ENCODE data around the gene LRTM2. TPM values are rescaled to one million over a fixed set of nuclear protein-coding genes. Genes with fewer than 3 reads are reported as not detected.

LRTM2 gene
- total and polyA plus RNA-seq, 8 donors, result not detected

DNA sequence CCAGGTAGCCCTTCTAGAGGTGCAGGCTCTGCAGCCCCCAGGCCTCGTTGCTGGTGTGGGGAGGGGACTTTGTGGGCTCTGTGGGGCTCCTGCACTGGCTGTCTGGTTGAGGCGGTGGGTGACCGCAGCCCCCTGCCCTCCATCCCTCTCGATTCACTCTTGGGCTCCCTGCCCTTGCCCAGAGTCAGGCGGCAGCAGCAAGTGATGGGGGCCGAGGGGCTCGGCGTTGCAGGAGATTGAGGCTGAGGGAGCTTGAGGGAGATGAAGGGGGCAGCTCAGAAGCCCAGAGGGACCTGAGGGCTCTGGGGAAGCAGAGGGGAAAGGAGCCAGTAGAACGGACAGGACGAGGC lies 9.5 kb upstream of the LRTM2 start:
- H3K27ac ChIP-seq, result no peak overlapping the region
- WGBS, 2 donors, result 67 to 71% methylated on average over 10 of the region's 10 CpGs
- FAIRE-seq, result no peak

DNA sequence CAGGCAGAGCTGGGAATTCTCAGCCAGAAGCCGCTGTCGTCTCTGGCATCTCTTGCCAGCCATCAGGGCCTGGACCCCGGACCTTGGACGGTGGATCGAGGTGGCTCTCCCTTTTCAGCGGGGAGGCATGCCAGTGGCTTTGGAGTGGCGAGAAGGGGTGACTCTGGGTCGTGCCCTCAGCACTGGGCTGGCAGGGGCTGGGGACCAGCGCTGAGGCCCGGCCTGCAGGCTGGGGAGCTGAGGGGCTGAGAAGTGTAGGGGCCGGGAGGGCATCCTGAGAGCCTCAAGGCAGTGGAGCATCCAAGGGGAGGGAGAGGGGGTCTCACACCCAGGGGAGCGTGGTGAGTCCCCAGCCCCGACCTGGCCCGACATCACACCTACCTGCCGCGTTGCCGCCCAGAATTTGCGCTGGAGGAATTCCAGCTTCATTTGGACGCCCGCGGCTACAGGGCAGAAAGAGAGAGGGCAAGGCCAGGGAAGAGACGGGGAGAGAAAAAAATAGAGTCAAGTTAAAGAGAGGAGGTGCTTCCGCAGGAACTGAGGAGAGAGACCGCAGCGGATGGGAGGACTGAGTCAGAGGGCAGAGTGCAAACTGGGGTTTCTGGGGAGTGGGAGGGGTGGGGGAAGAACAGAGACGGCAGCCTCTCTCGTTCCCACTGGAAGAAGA lies 9.0 kb upstream of the LRTM2 start:
- 64% methylated on average over 25 to 27 of the region's 27 CpGs for WGBS, 2 donors
- intact Hi-C loops (cut with DNase I), result no loop called here
- ATAC-seq (peak in 3 of 4 donors; percentile 11 to 61 (median 50)), FAIRE-seq (no peak), DNase-seq (peak in 2 of 6 donors; percentile 9 to 38)
- Histone ChIP-seq H3K36me3 (no peaks in the 10 kb centered on the region), H3K4me1 (no peaks in the 10 kb centered on the region), H3K27me3 (no peaks in the 10 kb centered on the region), H3K9me3 (no peaks in the 10 kb centered on the region), H3K27ac (peak overlapping the region in 2 of 4 donors; percentile 44 to 58), H3K4me3 (no peak overlapping the region)
- TF ChIP-seq, protein P1, sequence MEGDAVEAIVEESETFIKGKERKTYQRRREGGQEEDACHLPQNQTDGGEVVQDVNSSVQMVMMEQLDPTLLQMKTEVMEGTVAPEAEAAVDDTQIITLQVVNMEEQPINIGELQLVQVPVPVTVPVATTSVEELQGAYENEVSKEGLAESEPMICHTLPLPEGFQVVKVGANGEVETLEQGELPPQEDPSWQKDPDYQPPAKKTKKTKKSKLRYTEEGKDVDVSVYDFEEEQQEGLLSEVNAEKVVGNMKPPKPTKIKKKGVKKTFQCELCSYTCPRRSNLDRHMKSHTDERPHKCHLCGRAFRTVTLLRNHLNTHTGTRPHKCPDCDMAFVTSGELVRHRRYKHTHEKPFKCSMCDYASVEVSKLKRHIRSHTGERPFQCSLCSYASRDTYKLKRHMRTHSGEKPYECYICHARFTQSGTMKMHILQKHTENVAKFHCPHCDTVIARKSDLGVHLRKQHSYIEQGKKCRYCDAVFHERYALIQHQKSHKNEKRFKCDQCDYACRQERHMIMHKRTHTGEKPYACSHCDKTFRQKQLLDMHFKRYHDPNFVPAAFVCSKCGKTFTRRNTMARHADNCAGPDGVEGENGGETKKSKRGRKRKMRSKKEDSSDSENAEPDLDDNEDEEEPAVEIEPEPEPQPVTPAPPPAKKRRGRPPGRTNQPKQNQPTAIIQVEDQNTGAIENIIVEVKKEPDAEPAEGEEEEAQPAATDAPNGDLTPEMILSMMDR (IDR thresholded peaks at IDR 0.05), result no peak

More for the DNA sequence above, 9.5 kb upstream of the LRTM2 start:
- ATAC-seq (no peak), DNase-seq (peak in 2 of 6 donors; percentile 8 to 39)
- Histone ChIP-seq H3K4me3 (no peak overlapping the region), H3K4me1 (no peaks in the 10 kb centered on the region), H3K27me3 (no peaks in the 10 kb centered on the region), H3K9me3 (no peaks in the 10 kb centered on the region), H3K36me3 (no peaks in the 10 kb centered on the region)
- TF ChIP-seq, protein P1 (IDR thresholded peaks at IDR 0.05), result no peak
- intact Hi-C loops (cut with DNase I), result no loop called here

DNA sequence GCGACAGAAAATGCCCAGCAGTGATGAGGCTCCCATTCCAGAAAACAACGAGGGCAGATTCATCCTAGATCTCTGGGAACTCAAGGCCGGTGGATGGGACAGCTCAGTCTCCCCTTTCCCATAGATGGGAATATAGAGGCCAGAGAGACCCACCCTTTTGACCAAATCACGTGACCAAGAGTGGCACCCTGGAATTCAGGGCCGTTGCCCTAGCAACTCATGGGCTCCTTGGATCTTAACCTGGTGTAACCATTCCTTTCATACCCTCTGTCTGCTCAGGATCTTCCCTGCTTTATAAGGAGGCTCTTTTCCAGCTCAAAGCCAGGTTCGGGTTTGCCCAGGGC lies 8.4 kb upstream of the LRTM2 start:
- ATAC-seq (no peak), FAIRE-seq (no peak), DNase-seq (peak in 1 of 6 donors; percentile 0)
- peak overlapping the region in 2 of 4 donors; percentile 44 to 58 for H3K27ac ChIP-seq
- H3K36me3 ChIP-seq, result no peaks in the 10 kb centered on the region
- WGBS, 2 donors, result 55 to 74% methylated on average over 6 of the region's 6 CpGs
- no peaks in the 10 kb centered on the region for H3K4me1 ChIP-seq
- no peaks in the 10 kb centered on the region for H3K9me3 ChIP-seq
- intact Hi-C loops (cut with DNase I), result no loop called here
- no peak overlapping the region for H3K4me3 ChIP-seq
- TF ChIP-seq, protein P1 (IDR thresholded peaks at IDR 0.05), result no peak
- H3K27me3 ChIP-seq, result no peaks in the 10 kb centered on the region

DNA sequence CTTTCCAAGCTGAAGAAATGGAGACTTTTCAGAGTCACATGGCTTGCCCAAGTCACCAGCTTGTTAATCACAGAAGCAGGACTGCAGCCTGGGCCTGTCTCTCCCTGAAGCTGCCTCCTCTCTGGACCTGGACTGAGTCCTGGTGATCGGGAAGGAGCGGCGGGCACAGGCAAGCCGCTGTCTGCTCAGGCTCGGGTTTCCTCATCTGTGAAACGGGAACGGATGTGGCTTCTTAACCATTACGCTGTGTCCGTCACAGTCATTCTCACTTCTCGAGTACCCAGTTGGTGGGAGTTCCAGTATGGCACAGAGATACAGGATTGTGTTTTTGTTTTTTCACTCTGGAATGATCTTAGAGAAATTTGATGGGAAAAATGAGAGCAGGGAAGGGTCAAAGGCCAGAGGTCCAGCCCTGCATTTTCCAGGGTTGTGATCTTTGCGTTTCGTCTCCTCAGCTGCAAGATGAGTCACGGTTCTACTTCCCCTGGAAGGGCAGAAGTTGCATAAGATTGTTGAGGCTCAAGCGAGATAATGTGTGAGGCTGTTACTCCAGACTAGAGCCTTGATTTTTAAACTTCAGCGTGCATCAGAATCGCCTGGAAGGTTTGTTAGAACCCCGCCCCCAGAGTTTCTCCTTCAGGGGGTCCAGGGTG lies 7.6 kb upstream of the LRTM2 start:
- WGBS, 2 donors, result 73 to 80% methylated on average over 17 of the region's 17 CpGs
- Histone ChIP-seq H3K9me3 (no peaks in the 10 kb centered on the region), H3K27me3 (no peaks in the 10 kb centered on the region), H3K36me3 (no peaks in the 10 kb centered on the region), H3K4me1 (no peaks in the 10 kb centered on the region), H3K4me3 (no peak overlapping the region), H3K27ac (peak overlapping the region in 2 of 4 donors; percentile 44 to 58)
- TF ChIP-seq, protein P1 (IDR thresholded peaks at IDR 0.05), result no peak
- DNase-seq (peak in 2 of 6 donors; percentile 27 to 44), FAIRE-seq (no peak), ATAC-seq (peak in 3 of 4 donors; percentile 47 to 75 (median 70))
- intact Hi-C loops (cut with DNase I), result no loop called here

DNA sequence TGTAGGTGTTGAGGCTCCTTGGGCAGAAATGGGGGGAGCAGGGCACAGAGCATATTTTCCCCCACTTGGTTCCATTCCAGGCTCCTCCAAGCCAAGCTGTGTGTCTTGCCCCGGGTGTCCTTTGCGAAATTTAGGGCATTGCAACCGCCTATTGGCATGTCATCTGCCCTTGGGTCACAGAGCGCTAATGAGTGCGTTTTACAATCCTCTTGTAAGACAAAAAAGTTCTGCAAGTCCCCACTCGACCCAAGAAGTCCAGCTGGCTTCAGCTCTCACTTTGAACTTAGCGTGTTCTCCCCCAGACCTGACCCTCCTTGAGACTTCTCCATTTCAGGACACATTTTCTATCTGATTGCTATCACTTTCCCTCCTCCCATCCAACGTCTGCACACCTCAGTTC lies 6.1 kb upstream of the LRTM2 start:
- FAIRE-seq (no peak), DNase-seq (no peak), ATAC-seq (no peak)
- H3K9me3 ChIP-seq, result no peaks in the 10 kb centered on the region
- TF ChIP-seq, protein P1 (IDR thresholded peaks at IDR 0.05), result no peak
- 63 to 64% methylated on average over 8 of the region's 8 CpGs for WGBS, 2 donors
- no peak overlapping the region for H3K4me3 ChIP-seq
- H3K27me3 ChIP-seq, result no peaks in the 10 kb centered on the region
- no peaks in the 10 kb centered on the region for H3K36me3 ChIP-seq
- intact Hi-C loops (cut with DNase I), result no loop called here
- H3K4me1 ChIP-seq, result no peaks in the 10 kb centered on the region
- no peak overlapping the region for H3K27ac ChIP-seq
